HEK293T (cell line): Measurements from ENCODE around the gene CCDC85B.

Experiments
- ELF4 ChIP-seq: fragments of 450-650 bp; IDR thresholded peaks from 2 replicates; pipeline ENCODE4 v1.6.1; 2017; ENCODE audit warnings: antibody characterized with exemption
- FOXA1 ChIP-seq: fragments of 450-650 bp; IDR thresholded peaks from 2 replicates; pipeline ENCODE4 v1.6.1; 2016; ENCODE audit warnings: mild to moderate bottlenecking
- FOXK2 ChIP-seq: fragments of 450-650 bp; IDR thresholded peaks from 2 replicates; pipeline ENCODE4 v1.6.1; 2016; ENCODE audit warnings: mild to moderate bottlenecking
- FOXM1 ChIP-seq: fragments of 450-650 bp; IDR thresholded peaks from 2 replicates; pipeline ENCODE4 v1.6.1; 2017; ENCODE audit warnings: mild to moderate bottlenecking, borderline replicate concordance
- HDGF ChIP-seq: fragments of 450-650 bp; IDR thresholded peaks from 2 replicates; pipeline ENCODE4 v1.6.1; 2017; ENCODE audit warnings: antibody characterized with exemption, borderline replicate concordance
- L3MBTL2 ChIP-seq: fragments of 450-650 bp; conservative IDR thresholded peaks from 2 replicates; pipeline ENCODE4 v1.6.1; 2016; ENCODE audit warnings: mild to moderate bottlenecking
- LEF1 ChIP-seq: fragments of 450-650 bp; IDR thresholded peaks from 2 replicates; pipeline ENCODE4 v1.6.1; 2017; ENCODE audit warnings: mild to moderate bottlenecking, borderline replicate concordance
- PKNOX1 ChIP-seq: fragments of 450-650 bp; IDR thresholded peaks from 2 replicates; pipeline ENCODE4 v1.6.1; 2016
- SP1 ChIP-seq: fragments of 450-650 bp; IDR thresholded peaks from 2 replicates; pipeline ENCODE4 v1.6.1; 2017
- SUZ12 ChIP-seq: fragments of 450-650 bp; IDR thresholded peaks from 2 replicates; pipeline ENCODE4 v1.6.1; 2016; ENCODE audit warnings: mild to moderate bottlenecking
- TARDBP ChIP-seq: fragments of 450-650 bp; IDR thresholded peaks from 2 replicates; pipeline ENCODE4 v1.6.1; 2016
- ZNF384 ChIP-seq: fragments of 450-650 bp; IDR thresholded peaks from 2 replicates; pipeline ENCODE4 v1.6.1; 2016

GRCh38 chr11:65859812-65860277, 30.6 kb upstream of the CCDC85B start:
- TF ChIP-seq ELF4 (no peak), ZNF384 (no peak), TARDBP (no peak), FOXM1 (no peak), SP1 (no peak), L3MBTL2 (peak; percentile 58), PKNOX1 (no peak), SUZ12 (no peak), LEF1 (no peak), FOXK2 (no peak), HDGF (no peak), FOXA1 (no peak)
